Measurements from ENCODE around the gene USP3. TPM values are rescaled to one million over a fixed set of nuclear protein-coding genes. Genes with fewer than 3 reads are reported as not detected.

USP3 gene
- total RNA-seq, 3 donors from 2014 or later: 65.6 to 101 (median 67.3) TPM

- TF ChIP-seq CTCF (IDR thresholded peaks at IDR 0.05): no peak
- Histone ChIP-seq H3K4me3 (no peak overlapping the region), H3K9me3 (no peaks in the 10 kb centered on the region), H3K36me3 (ENCODE audit: low read depth) (peaks cover 5% of the 10 kb centered on the region), H3K4me1 (ENCODE audit: low read depth) (peaks cover 3% of the 10 kb centered on the region)
- ATAC-seq: no peak
- no peak for DNase-seq
- intact Hi-C loops (cut with DNase I, micrococcal nuclease): no loop called here
These were observed 61.3 kb downstream of the USP3 start for GRCh38 chr15:63565536-63566186.

GRCh38 chr15:63572749-63573464 lies 68.5 kb downstream of the USP3 start:
- no peak for ATAC-seq
- intact Hi-C loops (cut with DNase I, micrococcal nuclease): no loop called here
- no peak overlapping the region for H3K4me3 ChIP-seq
- no peaks in the 10 kb centered on the region for H3K9me3 ChIP-seq
- peaks cover 5% of the 10 kb centered on the region for H3K36me3 ChIP-seq (ENCODE audit: low read depth)
- no peaks in the 10 kb centered on the region for H3K4me1 ChIP-seq (ENCODE audit: low read depth)
- TF ChIP-seq CTCF (IDR thresholded peaks at IDR 0.05): no peak
- DNase-seq: no peak

- Histone ChIP-seq H3K4me1 (ENCODE audit: low read depth) (no peaks in the 10 kb centered on the region), H3K9me3 (no peaks in the 10 kb centered on the region), H3K36me3 (ENCODE audit: low read depth) (peaks cover 5% of the 10 kb centered on the region), H3K4me3 (no peak overlapping the region)
- DNase-seq: no peak
- no peak for ATAC-seq
- intact Hi-C loops (cut with DNase I, micrococcal nuclease): no loop called here
- TF ChIP-seq CTCF (IDR thresholded peaks at IDR 0.05): no peak
These were observed 69.1 kb downstream of the USP3 start for GRCh38 chr15:63573533-63573932.

GRCh38 chr15:63575312-63575711 lies 70.9 kb downstream of the USP3 start:
- DNase-seq: no peak
- Histone ChIP-seq H3K4me3 (no peak overlapping the region), H3K9me3 (no peaks in the 10 kb centered on the region), H3K4me1 (ENCODE audit: low read depth) (no peaks in the 10 kb centered on the region), H3K36me3 (ENCODE audit: low read depth) (peaks cover 3% of the 10 kb centered on the region)
- no peak for ATAC-seq
- intact Hi-C loops (cut with DNase I, micrococcal nuclease): no loop called here
- no peak for TF ChIP-seq CTCF (IDR thresholded peaks at IDR 0.05)

- DNase-seq: no peak
- Histone ChIP-seq H3K9me3 (no peaks in the 10 kb centered on the region), H3K36me3 (ENCODE audit: low read depth) (no peaks in the 10 kb centered on the region), H3K4me1 (ENCODE audit: low read depth) (no peaks in the 10 kb centered on the region), H3K4me3 (no peak overlapping the region)
- no peak for TF ChIP-seq CTCF (IDR thresholded peaks at IDR 0.05)
- intact Hi-C loops (cut with DNase I, micrococcal nuclease): no loop called here
- no peak for ATAC-seq
These were observed 72.0 kb downstream of the USP3 start for GRCh38 chr15:63576441-63576840.

Data from mucosa of descending colon (tissue), 3 donors.